GM23338 (cell line): ENCODE results near the gene MINDY4. TPM values are rescaled to one million over a fixed set of nuclear protein-coding genes. Genes with fewer than 3 reads are reported as not detected.

ENCODE experiments used
- CREB1 ChIP-seq: fragments of 250-450 bp; sonication (Bioruptor Pico); IDR thresholded peaks from 2 replicates; pipeline ENCODE4 v1.5.0; 2020; ENCODE audit warnings: low read depth, mild to moderate bottlenecking, moderate library complexity
- polyA plus RNA-seq: library from polyadenylated mRNA; unstranded; fragments of >200 nt; fragmentation: Nextera tagmentation; extraction: Ambion mirVana; gene quantifications from 2 replicates; pipeline ENCODE4 v1.2.1, GENCODE V29; 2016
- total RNA-seq: library from RNA; depleted of rRNA; stranded (reverse); fragments of >200 nt; shearing (Covaris generic); gene quantifications from 2 replicates; pipeline ENCODE4 v1.2.3, GENCODE V29; 2014; rRNA removed
- TF ChIP-seq, protein P1 (sequence below): fragments of 250-450 bp; sonication (Bioruptor Pico); IDR thresholded peaks from 2 replicates; pipeline ENCODE4 v1.5.0; 2020; ENCODE audit warnings: mild to moderate bottlenecking, moderate library complexity

Gene MINDY4
- total and polyA plus RNA-seq, 2 experiments from 2014 or later = 1.7 to 4.4 TPM

GRCh38 chr7:30941582-30942323, 170.5 kb downstream of the MINDY4 start (continued):
- TF ChIP-seq, protein P1, sequence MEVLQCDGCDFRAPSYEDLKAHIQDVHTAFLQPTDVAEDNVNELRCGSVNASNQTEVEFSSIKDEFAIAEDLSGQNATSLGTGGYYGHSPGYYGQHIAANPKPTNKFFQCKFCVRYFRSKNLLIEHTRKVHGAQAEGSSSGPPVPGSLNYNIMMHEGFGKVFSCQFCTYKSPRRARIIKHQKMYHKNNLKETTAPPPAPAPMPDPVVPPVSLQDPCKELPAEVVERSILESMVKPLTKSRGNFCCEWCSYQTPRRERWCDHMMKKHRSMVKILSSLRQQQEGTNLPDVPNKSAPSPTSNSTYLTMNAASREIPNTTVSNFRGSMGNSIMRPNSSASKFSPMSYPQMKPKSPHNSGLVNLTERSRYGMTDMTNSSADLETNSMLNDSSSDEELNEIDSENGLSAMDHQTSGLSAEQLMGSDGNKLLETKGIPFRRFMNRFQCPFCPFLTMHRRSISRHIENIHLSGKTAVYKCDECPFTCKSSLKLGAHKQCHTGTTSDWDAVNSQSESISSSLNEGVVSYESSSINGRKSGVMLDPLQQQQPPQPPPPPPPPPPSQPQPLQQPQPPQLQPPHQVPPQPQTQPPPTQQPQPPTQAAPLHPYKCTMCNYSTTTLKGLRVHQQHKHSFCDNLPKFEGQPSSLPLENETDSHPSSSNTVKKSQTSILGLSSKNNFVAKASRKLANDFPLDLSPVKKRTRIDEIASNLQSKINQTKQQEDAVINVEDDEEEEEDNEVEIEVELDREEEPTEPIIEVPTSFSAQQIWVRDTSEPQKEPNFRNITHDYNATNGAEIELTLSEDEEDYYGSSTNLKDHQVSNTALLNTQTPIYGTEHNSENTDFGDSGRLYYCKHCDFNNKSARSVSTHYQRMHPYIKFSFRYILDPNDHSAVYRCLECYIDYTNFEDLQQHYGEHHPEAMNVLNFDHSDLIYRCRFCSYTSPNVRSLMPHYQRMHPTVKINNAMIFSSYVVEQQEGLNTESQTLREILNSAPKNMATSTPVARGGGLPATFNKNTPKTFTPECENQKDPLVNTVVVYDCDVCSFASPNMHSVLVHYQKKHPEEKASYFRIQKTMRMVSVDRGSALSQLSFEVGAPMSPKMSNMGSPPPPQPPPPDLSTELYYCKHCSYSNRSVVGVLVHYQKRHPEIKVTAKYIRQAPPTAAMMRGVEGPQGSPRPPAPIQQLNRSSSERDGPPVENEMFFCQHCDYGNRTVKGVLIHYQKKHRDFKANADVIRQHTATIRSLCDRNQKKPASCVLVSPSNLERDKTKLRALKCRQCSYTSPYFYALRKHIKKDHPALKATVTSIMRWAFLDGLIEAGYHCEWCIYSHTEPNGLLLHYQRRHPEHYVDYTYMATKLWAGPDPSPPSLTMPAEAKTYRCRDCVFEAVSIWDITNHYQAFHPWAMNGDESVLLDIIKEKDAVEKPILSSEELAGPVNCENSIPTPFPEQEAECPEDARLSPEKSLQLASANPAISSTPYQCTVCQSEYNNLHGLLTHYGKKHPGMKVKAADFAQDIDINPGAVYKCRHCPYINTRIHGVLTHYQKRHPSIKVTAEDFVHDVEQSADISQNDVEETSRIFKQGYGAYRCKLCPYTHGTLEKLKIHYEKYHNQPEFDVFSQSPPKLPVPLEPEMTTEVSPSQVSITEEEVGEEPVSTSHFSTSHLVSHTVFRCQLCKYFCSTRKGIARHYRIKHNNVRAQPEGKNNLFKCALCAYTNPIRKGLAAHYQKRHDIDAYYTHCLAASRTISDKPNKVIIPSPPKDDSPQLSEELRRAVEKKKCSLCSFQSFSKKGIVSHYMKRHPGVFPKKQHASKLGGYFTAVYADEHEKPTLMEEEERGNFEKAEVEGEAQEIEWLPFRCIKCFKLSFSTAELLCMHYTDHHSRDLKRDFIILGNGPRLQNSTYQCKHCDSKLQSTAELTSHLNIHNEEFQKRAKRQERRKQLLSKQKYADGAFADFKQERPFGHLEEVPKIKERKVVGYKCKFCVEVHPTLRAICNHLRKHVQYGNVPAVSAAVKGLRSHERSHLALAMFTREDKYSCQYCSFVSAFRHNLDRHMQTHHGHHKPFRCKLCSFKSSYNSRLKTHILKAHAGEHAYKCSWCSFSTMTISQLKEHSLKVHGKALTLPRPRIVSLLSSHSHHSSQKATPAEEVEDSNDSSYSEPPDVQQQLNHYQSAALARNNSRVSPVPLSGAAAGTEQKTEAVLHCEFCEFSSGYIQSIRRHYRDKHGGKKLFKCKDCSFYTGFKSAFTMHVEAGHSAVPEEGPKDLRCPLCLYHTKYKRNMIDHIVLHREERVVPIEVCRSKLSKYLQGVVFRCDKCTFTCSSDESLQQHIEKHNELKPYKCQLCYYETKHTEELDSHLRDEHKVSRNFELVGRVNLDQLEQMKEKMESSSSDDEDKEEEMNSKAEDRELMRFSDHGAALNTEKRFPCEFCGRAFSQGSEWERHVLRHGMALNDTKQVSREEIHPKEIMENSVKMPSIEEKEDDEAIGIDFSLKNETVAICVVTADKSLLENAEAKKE (CRISPR knock-in tag) = no peak
- TF ChIP-seq CREB1 = no peak

Other genes with a start within 250 kb of the MINDY4 start
- 241 and 271 TPM in 2 replicates for gene GARS1, start 176.5 kb upstream of the MINDY4 start, total RNA-seq
- gene GARS1, start 176.5 kb upstream of the MINDY4 start, polyA plus RNA-seq = 198 and 207 TPM in 2 replicates
- gene CRHR2, start 89.0 kb upstream of the MINDY4 start, total RNA-seq = 0.14 and 0.23 TPM in 2 replicates
- gene CRHR2, start 89.0 kb upstream of the MINDY4 start, polyA plus RNA-seq = 0.26 and 1.4 TPM in 2 replicates
- gene INMT, start 19.3 kb upstream of the MINDY4 start, total RNA-seq = 0.19 and 1.1 TPM in 2 replicates
- 0.38 and 0.79 TPM in 2 replicates for gene INMT, start 19.3 kb upstream of the MINDY4 start, polyA plus RNA-seq
- gene AQP1, start 140.4 kb downstream of the MINDY4 start, total RNA-seq = 0.28 TPM in 1 of 2 replicates, not detected in the other
- not detected in 2 replicates for gene AQP1, start 140.4 kb downstream of the MINDY4 start, polyA plus RNA-seq
- gene GHRHR, start 192.5 kb downstream of the MINDY4 start, total RNA-seq = not detected in 2 replicates
- 0.64 and 2.2 TPM in 2 replicates for gene GHRHR, start 192.5 kb downstream of the MINDY4 start, polyA plus RNA-seq